GM23338 (cell line): ENCODE data around the gene UBE2L6.

Source experiments
- EZH2 ChIP-seq: fragments of 200-600 bp; sonication (generic); IDR thresholded peaks from one replicate; pipeline ENCODE4 v1.8.0; 2017; ENCODE audit warnings: antibody characterized with exemption, mild to moderate bottlenecking, low read depth; ENCODE audit not compliant: unreplicated experiment
- TF ChIP-seq, protein P1 (sequence below), 2 experiments: fragments of 200-600 bp in 1 of 2; sonication (generic) in 1 of 2; conservative IDR thresholded peaks; 2 replicates each; pipeline versions ENCODE4 v1.5.1 to v1.6.1; 2016 to 2017; ENCODE audit warnings: antibody characterized with exemption in 2 of 2, low read depth in 2 of 2, mild to moderate bottlenecking in 2 of 2, moderate library complexity in 1 of 2

DNA sequence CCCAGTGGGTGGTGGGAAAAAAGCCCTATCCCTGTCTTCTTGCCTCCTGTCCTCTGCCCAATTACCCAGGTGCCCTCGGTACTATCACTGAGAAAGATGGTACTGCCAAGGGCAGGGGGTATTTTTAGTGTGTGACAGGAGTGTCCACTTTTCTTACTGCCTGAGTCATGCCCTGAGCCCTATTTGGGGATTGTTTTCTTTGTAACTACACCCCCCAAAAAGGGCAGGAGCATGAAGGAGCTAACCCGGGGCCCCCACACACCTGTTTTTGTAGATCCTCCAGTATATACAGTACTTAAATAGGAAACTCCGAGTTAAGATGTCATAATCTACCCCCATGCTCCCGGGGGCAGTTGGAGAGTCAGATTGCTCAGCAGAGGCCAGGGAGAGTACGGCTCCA, 26.3 kb downstream of the UBE2L6 start:
- TF ChIP-seq, protein P1, sequence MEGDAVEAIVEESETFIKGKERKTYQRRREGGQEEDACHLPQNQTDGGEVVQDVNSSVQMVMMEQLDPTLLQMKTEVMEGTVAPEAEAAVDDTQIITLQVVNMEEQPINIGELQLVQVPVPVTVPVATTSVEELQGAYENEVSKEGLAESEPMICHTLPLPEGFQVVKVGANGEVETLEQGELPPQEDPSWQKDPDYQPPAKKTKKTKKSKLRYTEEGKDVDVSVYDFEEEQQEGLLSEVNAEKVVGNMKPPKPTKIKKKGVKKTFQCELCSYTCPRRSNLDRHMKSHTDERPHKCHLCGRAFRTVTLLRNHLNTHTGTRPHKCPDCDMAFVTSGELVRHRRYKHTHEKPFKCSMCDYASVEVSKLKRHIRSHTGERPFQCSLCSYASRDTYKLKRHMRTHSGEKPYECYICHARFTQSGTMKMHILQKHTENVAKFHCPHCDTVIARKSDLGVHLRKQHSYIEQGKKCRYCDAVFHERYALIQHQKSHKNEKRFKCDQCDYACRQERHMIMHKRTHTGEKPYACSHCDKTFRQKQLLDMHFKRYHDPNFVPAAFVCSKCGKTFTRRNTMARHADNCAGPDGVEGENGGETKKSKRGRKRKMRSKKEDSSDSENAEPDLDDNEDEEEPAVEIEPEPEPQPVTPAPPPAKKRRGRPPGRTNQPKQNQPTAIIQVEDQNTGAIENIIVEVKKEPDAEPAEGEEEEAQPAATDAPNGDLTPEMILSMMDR (conservative IDR thresholded peaks at IDR 0.05; ENCODE audit: low read depth in 2 of 2): no peak
- TF ChIP-seq EZH2: no peak
